Upper lobe of left lung (tissue), 4 donors: ENCODE results near the gene AXIN1.

Experiments
- EP300 ChIP-seq, 4 donors: sonication (generic); formaldehyde crosslinking; IDR thresholded peaks; one replicate each; pipeline ENCODE4 v1.5.1; 2017; ENCODE audit warnings: antibody characterized with exemption in 4 of 4, control low read depth in 2 of 4
- POLR2A ChIP-seq, 4 donors: fragments of 450-650 bp; IDR thresholded peaks; one replicate each; pipeline ENCODE4 v1.5.1; 2016 to 2017; ENCODE audit warnings: antibody characterized with exemption in 4 of 4, mild to moderate bottlenecking in 2 of 4
- POLR2AphosphoS5 ChIP-seq, 2 donors: sonication (generic); formaldehyde crosslinking; IDR thresholded peaks; one replicate each; pipeline ENCODE4 v1.5.1; 2017; ENCODE audit warnings: antibody characterized with exemption in 2 of 2
- TF ChIP-seq, protein P1 (sequence below), 6 experiments: fragments of 450-650 bp in 4 of 6; fragments of 200-600 bp in 2 of 6; sonication (generic) in 2 of 6; IDR thresholded peaks; one replicate each; pipeline ENCODE4 v1.5.1; 2016 to 2019; ENCODE audit warnings: antibody characterized with exemption in 6 of 6

DNA sequence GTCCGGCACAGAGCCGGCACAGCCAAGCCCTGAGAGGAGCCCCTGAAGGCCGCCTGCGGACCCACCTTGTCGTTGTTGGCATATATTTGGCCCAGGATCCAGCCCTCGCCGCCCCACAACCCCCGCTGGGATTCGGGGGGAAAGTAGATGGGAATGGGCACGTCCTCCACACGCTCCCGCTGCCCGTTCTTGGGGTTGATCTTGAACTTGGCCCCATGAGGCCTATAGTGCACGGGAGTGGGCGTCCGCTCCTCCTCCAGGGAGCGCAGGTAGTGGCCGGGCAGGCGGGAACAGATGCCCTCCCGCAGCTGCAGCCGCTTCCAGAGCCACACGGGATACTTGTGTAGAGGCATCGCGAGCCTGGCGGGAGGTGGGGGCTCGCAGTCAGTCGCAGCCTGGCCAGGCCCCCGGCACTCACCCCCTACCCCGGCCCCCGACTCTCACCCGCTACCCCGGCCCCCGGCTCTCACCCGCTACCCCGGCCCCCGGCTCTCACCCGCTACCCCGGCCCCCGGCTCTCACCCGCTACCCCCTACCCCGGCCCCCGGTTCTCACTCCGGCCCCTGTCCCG, 17.4 kb upstream of the AXIN1 start:
- TF ChIP-seq, protein P1, sequence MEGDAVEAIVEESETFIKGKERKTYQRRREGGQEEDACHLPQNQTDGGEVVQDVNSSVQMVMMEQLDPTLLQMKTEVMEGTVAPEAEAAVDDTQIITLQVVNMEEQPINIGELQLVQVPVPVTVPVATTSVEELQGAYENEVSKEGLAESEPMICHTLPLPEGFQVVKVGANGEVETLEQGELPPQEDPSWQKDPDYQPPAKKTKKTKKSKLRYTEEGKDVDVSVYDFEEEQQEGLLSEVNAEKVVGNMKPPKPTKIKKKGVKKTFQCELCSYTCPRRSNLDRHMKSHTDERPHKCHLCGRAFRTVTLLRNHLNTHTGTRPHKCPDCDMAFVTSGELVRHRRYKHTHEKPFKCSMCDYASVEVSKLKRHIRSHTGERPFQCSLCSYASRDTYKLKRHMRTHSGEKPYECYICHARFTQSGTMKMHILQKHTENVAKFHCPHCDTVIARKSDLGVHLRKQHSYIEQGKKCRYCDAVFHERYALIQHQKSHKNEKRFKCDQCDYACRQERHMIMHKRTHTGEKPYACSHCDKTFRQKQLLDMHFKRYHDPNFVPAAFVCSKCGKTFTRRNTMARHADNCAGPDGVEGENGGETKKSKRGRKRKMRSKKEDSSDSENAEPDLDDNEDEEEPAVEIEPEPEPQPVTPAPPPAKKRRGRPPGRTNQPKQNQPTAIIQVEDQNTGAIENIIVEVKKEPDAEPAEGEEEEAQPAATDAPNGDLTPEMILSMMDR (IDR thresholded peaks at IDR 0.05) = no peak
- TF ChIP-seq POLR2A (IDR thresholded peaks at IDR 0.05) (no peak), POLR2AphosphoS5 (IDR thresholded peaks at IDR 0.05) (no peak), EP300 (IDR thresholded peaks at IDR 0.05) (no peak)
